ENCODE data around the gene SRGN. TPM values are rescaled to one million over a fixed set of nuclear protein-coding genes. Genes with fewer than 3 reads are reported as not detected.

Gene SRGN
- total and polyA plus RNA-seq, 2 of the 13 experiments (the other 11 are each of a cell fraction or from before 2014, with no cell fraction given), result 0.09 TPM; not detected in 1

DNA sequence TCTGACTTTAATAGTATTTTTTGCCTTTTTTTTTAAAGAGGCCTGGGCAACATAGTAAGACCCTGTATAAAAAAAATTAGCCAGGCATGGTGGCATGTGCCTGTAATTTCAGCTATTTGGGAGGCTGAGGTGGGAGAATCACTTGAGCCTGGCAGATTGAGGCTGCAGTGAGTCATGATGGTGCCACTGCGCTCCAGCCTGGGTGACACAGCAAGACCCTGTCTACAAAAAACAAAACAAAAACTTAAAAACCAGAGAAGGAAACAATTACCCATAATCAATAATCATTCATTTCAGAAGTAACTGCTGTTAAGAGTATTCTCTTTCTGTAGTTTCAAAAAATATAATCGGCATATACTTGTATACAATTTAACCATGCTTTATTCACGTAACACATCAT lies 64.1 kb downstream of the SRGN start:
- Histone ChIP-seq H3K79me2 (ENCODE audit: insufficient read depth, low read length) (peaks cover 24% of the 10 kb centered on the region), H3K4me1 (ENCODE audit: insufficient read depth, low read length) (peaks cover 28% of the 10 kb centered on the region), H4K20me1 (ENCODE audit: insufficient read depth, low read length) (0 out of 2 replicates have a peak, but pooled peaks cover 4% of the 10 kb centered on the region), H3K36me3 (replicated peaks in 1 of 2; ENCODE audit: control insufficient read depth in 1 of 2, insufficient read depth in 2 of 2, low read length in 2 of 2) (no peaks in the 10 kb centered on the region; a peak in 2 of 5 replicates), H3K4me3 (replicated peaks in 1 of 3; ENCODE audit: insufficient read depth in 1 of 3, low read depth in 2 of 3, low read length in 3 of 3) (no peak overlapping the region), H3K27me3 (ENCODE audit: control insufficient read depth in 1 of 2, insufficient read depth in 2 of 2, low read length in 2 of 2) (no peaks in the 10 kb centered on the region), H3K9me3 (ENCODE audit: low read length) (no peaks in the 10 kb centered on the region), H3K27ac (ENCODE audit: extremely low read length, insufficient read depth, low read length) (no peak overlapping the region), H3K4me2 (ENCODE audit: low read depth, low read length) (no peak overlapping the region), H2AFZ (ENCODE audit: low read length) (no peak overlapping the region), H3K9ac (ENCODE audit: insufficient read depth, low read depth, low read length) (no peak overlapping the region)
- no peak for FAIRE-seq
- POLR2A ChIA-PET, result no interaction called here
- 99% methylated on average over 3 of the region's 3 CpGs for WGBS (ENCODE audit: low lambda C conversion rate)
- in situ Hi-C loops (cut with HindIII; ENCODE audit: extremely low pct_ligation_motif_present, low pct_unique_long_range_greater_than_20kb) (no loop called here), intact Hi-C loops (cut with micrococcal nuclease; ENCODE audit: unreplicated experiment) (no loop called here)
- TF ChIP-seq, protein P1, sequence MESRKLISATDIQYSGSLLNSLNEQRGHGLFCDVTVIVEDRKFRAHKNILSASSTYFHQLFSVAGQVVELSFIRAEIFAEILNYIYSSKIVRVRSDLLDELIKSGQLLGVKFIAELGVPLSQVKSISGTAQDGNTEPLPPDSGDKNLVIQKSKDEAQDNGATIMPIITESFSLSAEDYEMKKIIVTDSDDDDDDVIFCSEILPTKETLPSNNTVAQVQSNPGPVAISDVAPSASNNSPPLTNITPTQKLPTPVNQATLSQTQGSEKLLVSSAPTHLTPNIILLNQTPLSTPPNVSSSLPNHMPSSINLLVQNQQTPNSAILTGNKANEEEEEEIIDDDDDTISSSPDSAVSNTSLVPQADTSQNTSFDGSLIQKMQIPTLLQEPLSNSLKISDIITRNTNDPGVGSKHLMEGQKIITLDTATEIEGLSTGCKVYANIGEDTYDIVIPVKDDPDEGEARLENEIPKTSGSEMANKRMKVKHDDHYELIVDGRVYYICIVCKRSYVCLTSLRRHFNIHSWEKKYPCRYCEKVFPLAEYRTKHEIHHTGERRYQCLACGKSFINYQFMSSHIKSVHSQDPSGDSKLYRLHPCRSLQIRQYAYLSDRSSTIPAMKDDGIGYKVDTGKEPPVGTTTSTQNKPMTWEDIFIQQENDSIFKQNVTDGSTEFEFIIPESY (CRISPR knock-in tag; IDR thresholded peaks at IDR 0.05), result no peak
- TF ChIP-seq ZNF343 (CRISPR knock-in tag; IDR thresholded peaks at IDR 0.05) (no peak), NR2F2 (IDR thresholded peaks at IDR 0.05; ENCODE audit: borderline replicate concordance, low read depth) (no peak), POLR2AphosphoS5 (IDR thresholded peaks at IDR 0.05; ENCODE audit: low read depth, low read length) (no peak), MATR3 (CRISPR knock-in tag; IDR thresholded peaks at IDR 0.05) (no peak), PTBP1 (IDR thresholded peaks at IDR 0.05; ENCODE audit: low read depth, low read length, poor library complexity, severe bottlenecking) (no peak), ZSCAN21 (CRISPR knock-in tag; IDR thresholded peaks at IDR 0.05; ENCODE audit: borderline replicate concordance) (no peak), ASH2L (IDR thresholded peaks at IDR 0.05; ENCODE audit: insufficient read length, low read depth, low read length) (no peak), ZKSCAN5 (CRISPR knock-in tag; IDR thresholded peaks at IDR 0.05) (no peak)
- TF ChIP-seq, protein P2, sequence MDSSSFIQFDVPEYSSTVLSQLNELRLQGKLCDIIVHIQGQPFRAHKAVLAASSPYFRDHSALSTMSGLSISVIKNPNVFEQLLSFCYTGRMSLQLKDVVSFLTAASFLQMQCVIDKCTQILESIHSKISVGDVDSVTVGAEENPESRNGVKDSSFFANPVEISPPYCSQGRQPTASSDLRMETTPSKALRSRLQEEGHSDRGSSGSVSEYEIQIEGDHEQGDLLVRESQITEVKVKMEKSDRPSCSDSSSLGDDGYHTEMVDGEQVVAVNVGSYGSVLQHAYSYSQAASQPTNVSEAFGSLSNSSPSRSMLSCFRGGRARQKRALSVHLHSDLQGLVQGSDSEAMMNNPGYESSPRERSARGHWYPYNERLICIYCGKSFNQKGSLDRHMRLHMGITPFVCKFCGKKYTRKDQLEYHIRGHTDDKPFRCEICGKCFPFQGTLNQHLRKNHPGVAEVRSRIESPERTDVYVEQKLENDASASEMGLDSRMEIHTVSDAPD (CRISPR knock-in tag; IDR thresholded peaks at IDR 0.05), result no peak
- TF ChIP-seq, protein P3, sequence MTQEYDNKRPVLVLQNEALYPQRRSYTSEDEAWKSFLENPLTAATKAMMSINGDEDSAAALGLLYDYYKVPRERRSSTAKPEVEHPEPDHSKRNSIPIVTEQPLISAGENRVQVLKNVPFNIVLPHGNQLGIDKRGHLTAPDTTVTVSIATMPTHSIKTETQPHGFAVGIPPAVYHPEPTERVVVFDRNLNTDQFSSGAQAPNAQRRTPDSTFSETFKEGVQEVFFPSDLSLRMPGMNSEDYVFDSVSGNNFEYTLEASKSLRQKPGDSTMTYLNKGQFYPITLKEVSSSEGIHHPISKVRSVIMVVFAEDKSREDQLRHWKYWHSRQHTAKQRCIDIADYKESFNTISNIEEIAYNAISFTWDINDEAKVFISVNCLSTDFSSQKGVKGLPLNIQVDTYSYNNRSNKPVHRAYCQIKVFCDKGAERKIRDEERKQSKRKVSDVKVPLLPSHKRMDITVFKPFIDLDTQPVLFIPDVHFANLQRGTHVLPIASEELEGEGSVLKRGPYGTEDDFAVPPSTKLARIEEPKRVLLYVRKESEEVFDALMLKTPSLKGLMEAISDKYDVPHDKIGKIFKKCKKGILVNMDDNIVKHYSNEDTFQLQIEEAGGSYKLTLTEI (CRISPR knock-in tag; conservative IDR thresholded peaks at IDR 0.05), result no peak
- no TSS peak for BruUV-seq (replicated peaks)
- DNase-seq (ENCODE audit: low spot score), result no peak
- no peak for ATAC-seq
- CTCF ChIA-PET (ENCODE audit: low intra/inter-chr PET ratio, low total read pairs), result no interaction called here
